ENCODE measurements around the gene TP53AIP1.

The TP53AIP1 gene

DNA sequence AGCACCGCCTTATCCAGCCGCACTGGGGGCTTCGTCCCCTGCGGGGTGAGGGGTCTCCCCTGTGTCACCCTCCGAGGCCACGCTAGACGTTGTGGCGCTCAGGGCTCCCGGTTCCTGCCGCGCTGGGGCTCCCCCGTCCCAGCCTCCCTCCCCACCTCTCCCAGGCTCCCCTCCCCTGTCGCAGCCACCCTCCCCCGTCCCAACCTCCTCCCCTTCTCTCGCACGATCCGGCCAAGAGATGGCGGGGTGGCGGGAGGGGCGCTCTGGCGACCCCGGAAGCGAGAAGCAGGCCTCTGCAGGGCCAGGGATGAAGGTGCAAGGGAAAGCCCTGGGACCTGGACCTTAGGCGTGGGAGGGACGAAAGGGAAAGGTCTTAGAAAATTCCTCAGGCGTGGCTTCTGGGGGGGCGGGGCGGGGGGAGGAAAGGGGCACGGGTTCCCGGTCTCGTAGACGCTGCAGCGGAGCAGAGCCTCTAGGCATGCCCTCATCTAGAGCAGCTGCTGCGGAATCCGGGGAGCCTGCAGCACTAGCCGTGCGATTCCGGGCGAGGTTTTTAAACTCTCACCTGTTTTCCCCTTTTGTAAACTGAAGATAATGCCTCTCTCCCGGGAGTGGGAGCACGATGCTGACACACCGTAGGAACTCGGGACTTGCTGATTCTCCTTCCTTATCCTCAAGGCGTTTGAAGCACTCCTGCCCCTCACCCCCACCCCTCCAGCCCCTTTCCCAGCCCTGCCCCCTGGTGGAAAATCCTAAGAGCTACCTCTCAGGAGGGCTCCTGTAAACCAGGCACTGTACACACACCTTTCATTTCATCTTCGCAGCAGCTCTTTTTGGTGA lies 37.1 kb downstream of the TP53AIP1 start:
- no peak for DNase-seq (ENCODE audit: low read depth)

DNA sequence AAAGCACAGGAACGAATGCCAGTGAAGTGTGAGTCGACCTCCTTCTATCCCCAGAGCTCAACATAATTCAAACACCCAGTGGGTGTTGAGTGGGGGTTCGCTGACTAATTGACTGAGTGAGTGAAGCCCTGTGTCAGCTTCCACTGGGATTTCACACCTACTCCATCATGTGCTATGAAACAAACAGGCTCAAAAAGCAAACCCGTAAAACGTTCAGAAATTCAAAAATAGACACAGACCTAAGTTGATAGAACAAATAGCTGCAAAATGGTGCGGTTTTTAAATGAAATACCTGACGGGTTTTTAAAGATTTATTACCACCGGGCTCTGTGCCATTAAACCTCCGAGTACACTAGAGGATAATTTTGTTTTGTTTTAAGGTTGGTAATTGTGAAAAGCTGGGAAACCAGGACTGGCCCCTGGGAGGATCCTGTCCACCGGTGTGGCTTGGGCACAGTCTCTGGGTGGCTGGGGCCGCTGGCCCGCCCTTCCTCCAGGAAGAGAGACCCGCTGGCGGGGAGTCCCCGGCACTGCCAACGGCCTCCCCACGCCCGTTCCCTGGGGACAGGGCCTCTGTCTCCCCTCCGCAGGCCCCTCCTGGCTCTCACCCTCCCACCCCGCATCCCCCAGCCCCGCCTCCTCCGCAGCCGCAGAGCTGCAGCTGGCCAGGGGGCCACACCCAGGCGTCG lies 37.9 kb downstream of the TP53AIP1 start:
- DNase-seq (ENCODE audit: low read depth), result no peak

DNA sequence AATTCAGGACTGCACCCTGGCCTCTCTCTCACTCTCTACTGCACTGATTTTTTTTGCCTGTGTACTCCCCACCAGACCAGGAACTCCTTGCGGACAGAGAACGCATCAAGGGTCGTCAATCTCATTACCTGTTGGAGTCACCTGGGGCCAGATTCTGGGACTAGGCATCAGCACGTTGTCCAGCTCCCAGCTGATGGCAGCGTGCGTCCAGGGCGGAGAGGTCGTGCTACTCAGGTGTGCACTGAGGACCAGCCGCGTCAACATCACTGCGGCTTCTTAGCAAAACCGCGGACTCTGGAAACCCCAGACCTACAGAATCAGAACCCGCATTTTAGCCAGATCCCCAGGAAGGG lies 38.4 kb downstream of the TP53AIP1 start:
- DNase-seq (ENCODE audit: low read depth), result no peak

DNA sequence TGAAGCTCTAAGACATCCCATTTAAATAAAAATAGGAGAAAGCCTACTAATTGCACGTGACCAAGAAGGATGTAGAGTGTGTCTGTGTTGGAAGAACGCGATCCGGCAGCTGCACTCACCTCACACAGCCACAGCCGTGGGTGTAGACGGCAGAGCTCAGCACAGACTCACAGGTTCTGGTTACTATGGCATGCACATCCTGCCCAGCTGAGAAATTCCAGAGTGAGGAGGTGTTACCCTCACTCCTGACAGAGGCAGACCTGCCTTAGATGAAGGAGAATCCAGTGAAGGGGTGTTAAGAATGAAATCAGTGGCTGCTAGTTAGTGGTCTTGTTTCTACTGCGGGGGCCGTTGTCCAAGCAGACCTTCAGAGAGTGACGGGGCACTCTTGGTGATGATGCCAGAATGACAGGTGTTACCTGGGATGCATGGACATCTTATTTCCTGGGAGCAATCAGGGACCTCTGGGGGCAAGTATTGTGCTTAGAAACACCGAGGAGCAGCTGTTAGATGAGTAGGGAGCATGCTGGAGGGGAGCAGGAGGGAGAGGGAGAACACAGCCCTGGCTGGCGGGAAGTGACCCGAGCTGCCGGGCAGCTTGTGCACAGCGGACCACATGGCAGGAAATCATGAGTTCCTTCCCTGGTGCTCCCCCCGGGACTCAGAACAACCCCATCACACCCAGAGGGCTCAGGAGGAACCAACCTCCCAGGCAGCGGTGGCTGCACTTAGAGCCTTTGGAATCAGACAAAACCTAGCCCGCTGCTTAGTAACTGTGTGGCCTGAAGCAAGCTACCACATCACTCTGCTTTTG lies 39.2 kb downstream of the TP53AIP1 start:
- DNase-seq (ENCODE audit: low read depth), result no peak

DNA sequence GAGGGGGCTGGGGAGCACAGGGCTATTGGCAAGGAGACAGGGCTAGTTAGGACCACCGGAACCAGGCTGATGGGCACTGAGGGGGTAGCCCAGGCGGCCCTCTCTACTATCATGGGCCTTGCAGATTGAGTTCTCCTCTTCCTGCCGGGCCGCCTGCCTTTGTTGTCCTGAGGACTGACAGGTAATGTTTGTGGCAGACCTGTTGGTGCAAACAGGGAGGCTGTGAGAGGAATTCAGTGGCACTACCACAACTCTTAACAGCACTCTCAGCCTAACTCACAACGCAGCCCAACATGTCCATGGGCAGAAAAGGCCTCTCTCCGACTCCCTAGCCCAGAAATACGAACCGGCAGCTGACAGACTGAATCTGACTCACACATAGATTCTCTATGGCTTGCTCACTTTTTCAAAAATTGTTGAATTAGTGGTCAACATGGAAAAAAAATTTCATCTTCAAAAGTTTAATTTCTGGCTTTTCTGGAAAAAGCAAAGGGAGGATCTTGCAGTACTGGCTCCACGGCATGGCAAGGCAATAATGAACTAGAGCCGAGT lies 40.1 kb downstream of the TP53AIP1 start:
- DNase-seq (ENCODE audit: low read depth), result no peak

DNA sequence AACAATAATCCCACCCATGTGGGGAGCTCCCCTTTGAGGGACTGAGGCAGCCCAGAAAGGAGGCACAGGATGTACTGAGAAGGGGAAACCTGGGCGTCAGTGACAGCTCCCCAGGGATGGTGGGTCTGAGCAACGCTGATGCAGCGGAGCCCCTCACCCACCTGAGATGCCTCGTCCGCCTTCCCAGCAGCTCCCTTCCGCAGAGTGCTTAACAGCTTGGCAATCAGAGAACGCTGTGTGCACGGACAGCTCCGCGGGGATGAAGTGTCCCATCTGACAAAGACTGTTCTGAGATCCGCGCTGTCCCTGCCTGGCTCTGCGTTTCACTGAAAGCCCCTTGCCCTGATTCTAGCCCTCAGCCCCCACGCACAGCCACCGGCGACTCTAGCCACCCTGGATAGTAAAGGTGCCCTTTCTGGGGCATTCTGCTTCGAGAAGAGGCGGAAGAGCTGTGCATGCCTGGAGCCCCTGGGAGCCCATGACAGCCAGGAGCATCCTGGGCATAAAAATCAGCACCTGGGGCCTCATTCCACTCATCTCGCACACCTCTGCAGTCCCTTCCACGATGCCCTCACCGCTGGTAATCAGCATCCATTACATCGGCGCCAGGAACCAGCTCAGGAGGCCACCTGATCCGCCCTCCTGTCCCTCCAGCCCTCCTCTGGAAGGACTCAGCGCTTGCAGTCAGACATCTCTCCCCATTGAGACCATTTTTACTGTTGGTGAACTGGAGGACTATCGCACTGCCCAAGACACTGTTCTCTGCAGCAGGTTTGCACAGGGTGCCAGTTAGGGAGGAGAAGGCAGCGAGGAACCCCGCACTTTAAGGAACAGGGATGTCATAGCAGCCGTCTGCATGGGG lies 40.8 kb downstream of the TP53AIP1 start:
- no peak for DNase-seq (ENCODE audit: low read depth)

GRCh38 chr11:128900468-128900867 lies 42.2 kb downstream of the TP53AIP1 start:
- no peak for DNase-seq (ENCODE audit: low read depth)

- no peak for DNase-seq (ENCODE audit: low read depth)
Measured at GRCh38 chr11:128898580-128899344, 43.9 kb downstream of the TP53AIP1 start.

GRCh38 chr11:128897826-128898225 lies 44.8 kb downstream of the TP53AIP1 start:
- DNase-seq (ENCODE audit: low read depth), result no peak

GRCh38 chr11:128896356-128896755 lies 46.3 kb downstream of the TP53AIP1 start:
- DNase-seq (ENCODE audit: low read depth), result no peak

DNA sequence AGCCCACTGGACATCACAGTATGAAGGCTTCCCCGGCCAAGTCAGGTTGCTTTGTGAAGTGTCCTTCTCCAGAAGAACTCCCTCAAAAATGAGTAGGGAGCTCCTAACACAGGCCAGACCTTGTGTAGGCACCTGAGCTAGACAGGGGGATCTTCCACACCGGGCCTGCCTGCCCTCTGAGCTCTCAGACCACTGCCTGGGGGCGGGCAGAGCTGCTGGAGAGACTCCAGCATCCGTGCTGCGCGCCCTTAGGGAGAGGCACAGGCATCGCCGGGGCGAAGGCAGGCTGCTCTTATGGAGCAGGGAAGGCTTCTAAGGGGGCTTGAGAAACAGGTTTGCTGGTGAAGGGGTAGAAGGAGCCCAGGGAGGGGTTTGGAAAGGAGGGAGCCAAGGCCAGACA lies 47.1 kb downstream of the TP53AIP1 start:
- no peak for DNase-seq (ENCODE audit: low read depth)

DNA sequence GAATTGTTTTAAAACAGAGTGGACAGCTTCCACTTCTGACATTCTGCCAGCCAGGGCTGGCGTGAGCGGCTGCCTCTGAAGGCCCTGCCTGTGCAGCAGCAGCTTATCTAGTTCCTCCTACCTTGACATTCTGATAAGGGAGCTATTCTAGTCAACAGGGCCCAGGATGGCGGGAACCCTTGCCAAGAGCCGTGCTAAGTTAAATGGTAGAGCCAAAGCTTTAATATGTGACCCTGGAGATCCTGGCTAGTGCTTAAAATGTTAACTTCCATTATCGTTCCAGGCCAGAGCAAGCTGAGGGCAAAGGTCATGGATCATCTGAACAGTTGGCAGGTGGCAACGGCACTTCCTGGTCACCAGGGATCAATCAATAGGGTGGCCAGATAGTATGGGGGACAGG lies 48.0 kb downstream of the TP53AIP1 start:
- DNase-seq (ENCODE audit: low read depth), result no peak

GRCh38 chr11:128894286-128894681 lies 48.4 kb downstream of the TP53AIP1 start:
- DNase-seq (ENCODE audit: low read depth), result no peak

GRCh38 chr11:128893578-128894285 lies 48.9 kb downstream of the TP53AIP1 start:
- DNase-seq (ENCODE audit: low read depth), result no peak

GRCh38 chr11:128892866-128893565 lies 49.7 kb downstream of the TP53AIP1 start:
- no peak for DNase-seq (ENCODE audit: low read depth)

GRCh38 chr11:128891913-128892398 lies 50.7 kb downstream of the TP53AIP1 start:
- no peak for DNase-seq (ENCODE audit: low read depth)

GRCh38 chr11:128890543-128891368 lies 51.9 kb downstream of the TP53AIP1 start, which contains the start of gene KCNJ5:
Gene KCNJ5 (plus strand): TSS chr11:128891356. CDS start chr11:128911274, 19,918 bp downstream.
- no peak for DNase-seq (ENCODE audit: low read depth)

- no peak for DNase-seq (ENCODE audit: low read depth)
Measured at GRCh38 chr11:128890216-128890542, 52.5 kb downstream of the TP53AIP1 start.
